MV-4-11 (cell line): ENCODE results near the gene ABL1.

Source experiments
- DNase-seq: peaks from one replicate; lab custom pipeline; 2025; lab: John Stamatoyannopoulos, UW

ABL1 gene

DNA sequence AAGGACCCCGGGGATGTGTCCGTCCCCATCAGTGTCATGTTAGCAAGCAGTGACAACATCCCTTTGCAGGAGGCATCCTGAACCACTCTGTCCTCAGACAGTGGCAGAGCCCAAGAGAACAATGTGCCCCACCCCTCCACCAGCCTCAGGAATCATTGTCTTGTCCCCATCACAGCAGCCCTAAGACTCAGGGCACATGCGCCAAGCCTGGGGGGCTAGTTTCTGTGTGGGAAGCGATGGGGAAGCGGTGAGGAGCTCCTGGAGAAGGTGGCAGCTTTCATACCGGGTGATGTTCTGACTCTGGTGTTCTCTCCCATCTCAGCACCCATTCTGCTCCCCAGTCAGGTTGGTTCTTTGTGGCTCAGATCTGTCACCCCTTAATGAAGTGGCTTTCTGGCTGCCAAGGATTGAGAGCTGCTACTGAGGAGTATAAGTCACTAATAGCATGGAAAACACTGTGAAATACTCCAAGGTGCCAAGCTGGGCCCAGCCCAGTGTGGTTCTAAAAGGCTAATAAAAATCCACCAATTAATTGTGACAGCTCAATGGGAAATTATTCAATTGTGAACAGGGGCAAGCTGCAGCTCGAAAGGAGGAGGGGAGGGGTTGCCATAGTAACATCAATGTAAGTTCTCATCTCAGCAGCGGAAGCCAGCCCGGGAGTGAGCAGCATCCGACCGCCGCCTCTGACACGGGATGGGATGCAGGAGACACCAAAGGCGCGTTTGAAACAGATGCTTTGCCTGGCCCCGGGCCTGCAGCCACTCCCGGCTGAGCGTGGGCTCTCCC, 56.8 kb downstream of the ABL1 start:
- no peak for DNase-seq

DNA sequence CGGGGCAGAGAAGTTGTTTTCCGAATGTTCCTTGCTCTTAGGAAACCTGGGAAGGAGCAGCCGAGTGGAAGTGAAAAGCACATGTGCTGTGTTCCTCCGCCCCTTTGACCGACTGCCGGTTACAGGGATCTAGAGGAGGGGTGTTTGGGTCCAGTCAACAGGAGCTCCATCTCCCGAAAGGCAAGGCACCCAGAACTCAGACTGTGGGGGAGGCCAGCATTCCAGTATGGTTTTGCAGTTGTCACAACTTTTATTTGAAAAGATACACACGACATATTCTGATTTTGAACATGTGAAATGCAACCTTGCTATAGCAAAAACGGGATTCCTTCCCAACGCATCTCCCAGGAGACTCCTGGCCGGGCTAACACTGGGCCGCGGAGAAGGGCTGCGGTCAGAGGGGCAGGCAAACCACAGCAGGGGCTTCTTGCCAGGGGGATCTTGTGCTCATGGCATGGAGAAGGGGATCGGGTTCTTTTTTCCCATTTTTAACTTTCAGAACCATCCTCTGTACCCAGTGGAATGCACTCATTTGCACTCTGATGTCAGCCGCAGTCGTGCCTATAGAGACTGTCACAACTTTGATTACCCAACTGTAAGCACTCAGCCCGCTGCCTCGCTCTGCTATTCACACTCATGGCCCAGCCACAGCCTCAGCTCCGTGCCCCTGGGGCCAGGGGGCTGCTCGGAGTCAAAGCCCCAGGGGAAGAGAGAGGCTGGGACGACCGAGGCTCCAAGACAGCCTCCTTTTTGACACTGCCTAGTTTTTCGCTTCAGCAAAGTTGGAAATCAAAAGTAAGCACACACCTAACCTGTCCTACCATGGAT, 57.6 kb downstream of the ABL1 start:
- DNase-seq: no peak

DNA sequence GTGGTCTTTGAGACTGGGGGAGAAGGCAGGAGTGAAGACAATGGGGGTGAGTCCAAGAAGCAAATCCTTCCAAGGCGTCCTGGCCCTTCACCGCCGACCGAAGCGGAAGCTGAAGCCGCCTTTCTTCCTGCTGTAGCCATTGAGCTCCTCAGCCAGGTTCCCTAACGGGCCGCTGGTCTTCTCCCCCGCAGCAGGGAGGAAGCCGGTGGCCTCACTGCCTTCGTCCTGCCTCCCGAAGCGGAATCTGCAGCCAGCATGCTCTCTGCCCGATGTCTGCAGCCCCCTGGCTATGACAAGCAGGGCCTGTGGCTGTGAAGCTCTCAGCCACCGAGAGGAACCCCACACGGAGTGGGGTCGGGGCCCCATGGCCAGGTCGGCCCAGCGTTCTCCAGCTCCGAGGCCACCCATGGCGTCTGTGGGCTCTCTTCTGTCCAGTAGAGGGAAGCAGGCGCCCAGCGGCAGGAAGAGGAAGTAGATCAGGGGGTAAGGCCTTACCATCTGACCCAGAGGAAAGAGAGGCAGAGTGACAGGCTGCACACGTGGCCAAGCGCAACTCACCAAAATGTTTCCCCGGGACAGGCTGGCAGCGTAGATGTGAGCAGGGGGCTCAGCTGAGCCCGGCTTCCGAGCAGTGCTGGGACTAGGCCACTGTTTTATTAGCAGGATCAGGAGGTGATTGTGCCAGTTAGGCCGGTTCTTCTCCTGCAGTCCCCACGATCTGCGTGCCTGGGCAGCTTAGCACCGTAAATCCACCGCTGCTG, 58.5 kb downstream of the ABL1 start:
- peak; percentile 79 for DNase-seq

GRCh38 chr9:130894546-130894945, 59.5 kb downstream of the ABL1 start:
- no peak for DNase-seq

GRCh38 chr9:130895038-130895437, 60.0 kb downstream of the ABL1 start:
- DNase-seq: no peak

DNA sequence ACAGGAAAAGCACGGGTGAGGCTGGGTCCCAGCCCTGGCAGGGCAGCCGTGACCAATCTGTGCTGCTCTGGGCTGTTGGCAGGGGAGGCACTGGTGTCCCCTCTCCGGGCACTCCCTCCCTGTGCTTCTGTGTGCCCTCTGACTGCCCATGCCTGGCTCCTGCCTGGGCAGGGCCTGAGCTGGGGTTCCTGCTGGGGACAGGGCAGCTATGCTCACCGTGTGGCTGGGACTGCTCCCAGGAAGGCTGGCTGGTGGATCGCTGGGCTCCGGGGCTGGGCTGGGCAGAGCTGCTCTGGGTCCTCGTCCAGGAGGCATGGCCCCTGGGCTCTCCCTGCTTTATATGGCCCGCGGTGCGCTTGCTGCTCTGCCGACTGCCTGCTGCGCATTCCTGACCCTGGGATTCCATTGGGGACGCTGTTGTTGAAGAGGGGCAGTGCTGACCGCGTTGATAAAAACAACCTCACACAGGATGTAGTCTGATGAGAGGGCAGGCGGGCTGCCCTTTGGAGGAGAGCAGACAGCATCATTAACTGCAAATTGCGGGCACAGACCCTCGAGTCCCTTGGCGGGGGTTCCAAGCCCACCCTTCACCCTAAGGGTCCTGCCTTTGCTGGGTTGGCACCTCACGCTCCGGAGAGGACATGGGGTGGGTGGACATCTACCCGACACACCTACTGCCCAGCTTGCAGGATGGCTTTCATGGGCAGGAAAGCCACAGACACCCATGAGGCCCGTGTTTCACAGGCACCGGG, 60.6 kb downstream of the ABL1 start:
- DNase-seq: no peak

DNA sequence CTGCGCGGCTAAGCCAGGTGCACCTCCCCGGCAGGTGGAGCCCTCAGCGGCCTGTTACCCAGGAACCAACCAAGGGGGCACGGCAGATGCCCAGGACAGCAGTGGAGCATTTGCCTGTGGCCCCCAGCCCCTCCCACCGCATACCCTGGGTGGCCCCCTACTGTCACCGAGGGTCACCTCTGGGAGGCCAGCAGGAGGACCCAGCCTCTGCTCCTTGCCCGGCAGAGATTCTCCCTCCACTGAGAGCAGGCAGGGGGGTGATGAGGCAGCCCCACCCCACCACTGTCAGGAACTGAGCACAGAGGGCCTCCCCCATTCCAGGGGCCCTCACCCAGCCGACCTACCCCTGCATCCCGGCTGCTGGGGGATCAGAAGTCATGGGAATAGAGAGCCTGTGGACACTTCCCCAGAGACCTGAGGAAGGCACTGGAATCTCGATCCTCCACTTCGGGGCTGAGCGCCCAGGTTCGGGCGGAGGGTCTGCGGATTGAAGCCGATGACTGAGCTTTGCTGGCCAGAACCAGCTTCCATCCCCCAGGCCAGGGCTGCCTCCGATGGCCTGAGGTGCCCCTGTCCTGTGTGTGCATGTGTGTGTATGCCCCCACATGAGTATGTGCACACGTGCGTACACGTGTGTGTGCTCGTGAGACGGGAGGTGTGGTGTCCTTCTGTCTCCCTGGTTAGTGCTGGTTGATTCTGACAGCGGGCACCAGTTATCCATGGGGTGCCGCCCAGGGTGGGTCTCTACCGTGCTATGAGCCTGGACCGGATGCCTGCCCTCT, 61.4 kb downstream of the ABL1 start, which contains the start of gene QRFP:
QRFP (minus strand) TSS at position 580 of the 782 bp plus-strand sequence. CDS start 2,974 bp downstream, outside the sequence.
- DNase-seq: no peak

- no peak for DNase-seq
Measured at GRCh38 chr9:130897105-130897751, 62.2 kb downstream of the ABL1 start.

GRCh38 chr9:130897848-130898551, 62.9 kb downstream of the ABL1 start:
- DNase-seq: no peak

GRCh38 chr9:130898552-130898852, 63.4 kb downstream of the ABL1 start:
- DNase-seq: no peak

DNA sequence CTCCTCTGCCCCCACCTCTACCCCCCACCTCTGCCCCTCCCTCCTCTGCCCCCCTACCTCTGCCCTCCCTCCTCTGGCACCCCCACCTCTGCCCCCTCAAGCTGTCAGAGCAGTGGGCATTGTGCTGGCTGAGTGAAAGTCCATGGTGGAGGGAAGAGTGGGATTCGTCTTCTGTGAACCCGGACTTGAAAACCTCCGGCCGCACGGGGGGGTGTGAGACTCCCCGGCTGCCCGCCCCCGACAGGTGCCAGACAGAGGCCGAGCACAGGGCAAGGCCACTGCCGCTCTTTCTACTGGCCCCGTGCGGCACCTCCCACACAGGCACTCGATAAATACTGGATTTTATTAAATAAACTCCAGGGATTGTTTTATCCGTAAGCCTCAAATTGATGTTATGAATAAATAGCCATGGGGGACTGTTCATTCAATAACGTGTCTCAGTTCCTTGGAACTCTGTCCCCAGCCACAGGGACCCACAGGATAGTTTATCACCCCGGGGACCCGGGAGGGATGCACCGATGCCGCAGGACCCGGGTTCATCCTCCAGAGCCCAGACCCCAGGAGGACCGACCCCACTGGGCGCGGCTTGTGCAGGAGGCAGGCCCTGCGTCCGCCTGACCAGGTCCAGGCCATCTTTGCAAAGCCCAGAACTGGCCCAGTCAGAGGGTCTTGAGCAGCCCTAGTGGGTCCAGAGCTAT, 64.1 kb downstream of the ABL1 start:
- no peak for DNase-seq

DNA sequence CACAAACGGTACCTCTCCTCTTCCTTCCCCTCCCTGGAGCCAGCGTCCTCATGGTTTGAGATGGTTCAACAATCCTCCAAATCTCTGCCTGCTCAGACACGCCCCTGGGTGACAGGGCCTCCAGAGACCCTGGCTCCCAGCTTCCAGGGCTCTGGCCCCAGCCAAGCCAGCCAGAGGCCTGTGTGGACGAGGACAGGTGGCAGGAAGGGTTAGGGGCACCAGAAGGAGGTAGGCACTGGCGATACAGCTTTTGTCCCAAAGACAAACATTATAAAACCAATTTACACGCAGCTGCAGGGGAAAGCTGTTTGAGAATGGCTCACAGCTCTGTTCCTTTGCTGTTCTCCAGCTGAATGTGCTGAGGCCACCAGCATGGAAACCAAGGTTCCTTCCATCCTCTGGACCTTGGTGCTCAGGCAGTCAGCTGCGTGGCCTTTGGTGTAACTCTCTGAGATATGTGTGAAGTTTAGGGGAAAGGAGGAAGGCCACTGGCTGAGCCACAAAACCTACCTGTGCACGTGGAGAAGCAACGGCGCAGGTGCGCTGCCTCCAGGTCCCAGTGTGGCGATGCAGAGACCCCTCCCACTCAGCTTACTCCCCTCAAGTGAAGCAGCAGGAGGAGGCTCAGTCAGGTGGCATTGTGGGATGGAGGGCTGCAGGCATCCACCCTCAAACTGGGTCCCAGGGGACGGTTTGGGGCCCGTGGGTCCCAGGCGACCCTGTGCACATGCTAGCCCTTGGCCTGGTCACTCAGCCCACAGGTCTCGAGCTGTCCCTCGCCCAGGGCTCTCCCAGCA, 65.8 kb downstream of the ABL1 start:
- no peak for DNase-seq

DNA sequence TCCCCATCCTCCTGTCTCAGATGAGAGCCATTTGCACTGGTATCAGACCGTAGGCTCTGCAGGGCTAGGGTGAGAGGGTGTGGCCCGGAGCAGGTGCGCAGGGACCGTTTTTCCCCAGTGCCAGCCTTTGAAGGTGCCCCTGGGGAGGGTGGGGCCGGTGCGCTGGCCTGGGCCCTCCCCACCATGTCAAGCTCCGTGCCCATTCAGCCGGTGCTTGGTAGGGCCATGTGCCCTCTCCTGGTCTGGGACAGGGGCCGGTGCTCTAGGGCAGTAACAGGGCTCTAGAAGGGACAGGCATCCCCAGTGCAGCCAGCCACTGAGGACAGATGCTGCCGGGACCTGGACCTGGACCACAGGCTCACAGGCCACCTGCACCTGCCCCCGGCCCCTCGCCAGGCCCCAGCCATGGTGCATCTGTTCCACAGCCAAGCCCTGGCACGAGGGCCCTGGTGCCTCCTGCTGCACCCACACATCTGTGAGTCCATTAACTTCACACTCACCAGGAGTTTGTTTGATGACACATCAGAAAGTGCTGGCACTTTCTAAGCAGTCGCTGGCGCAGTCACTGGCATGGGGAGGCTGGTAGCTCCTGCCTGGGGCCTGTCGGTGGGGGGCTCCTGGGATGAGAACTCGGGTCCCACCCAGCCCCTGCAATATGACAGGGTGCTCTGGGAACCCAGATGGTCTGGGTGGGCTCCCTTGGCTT, 66.6 kb downstream of the ABL1 start:
- DNase-seq: no peak

- no peak for DNase-seq
Measured at GRCh38 chr9:130902204-130903185, 67.4 kb downstream of the ABL1 start.

GRCh38 chr9:130903194-130904069, 68.4 kb downstream of the ABL1 start:
- no peak for DNase-seq
